Measurements from ENCODE around the gene PEX14.

PEX14 gene

GRCh38 chr1:10653370-10654125, 178.8 kb downstream of the PEX14 start:
- no peak for DNase-seq

GRCh38 chr1:10655002-10655401, 180.3 kb downstream of the PEX14 start:
- no peak for DNase-seq

DNA sequence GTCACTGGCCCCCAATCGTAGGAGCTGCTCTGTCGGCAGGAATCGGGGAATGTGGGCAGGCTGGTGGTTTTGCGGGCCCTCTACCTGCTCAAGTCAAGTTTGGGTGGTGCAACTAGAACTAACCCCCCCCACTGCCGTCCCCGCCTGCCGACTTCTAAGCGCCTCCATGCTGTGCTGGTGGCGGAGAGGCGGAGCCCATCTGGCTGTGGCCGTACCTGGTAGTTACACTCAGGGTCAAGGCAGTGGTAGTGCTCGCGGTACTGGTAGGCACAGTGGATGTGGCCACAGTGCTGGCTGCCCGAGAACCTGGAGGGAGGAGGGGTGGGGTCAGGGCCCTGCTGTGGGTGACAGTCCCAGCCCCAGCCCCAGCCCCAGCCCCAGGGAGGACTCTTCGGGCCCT, 181.7 kb downstream of the PEX14 start:
- DNase-seq, result no peak

GRCh38 chr1:10657088-10657847, 182.5 kb downstream of the PEX14 start:
- no peak for DNase-seq

DNA sequence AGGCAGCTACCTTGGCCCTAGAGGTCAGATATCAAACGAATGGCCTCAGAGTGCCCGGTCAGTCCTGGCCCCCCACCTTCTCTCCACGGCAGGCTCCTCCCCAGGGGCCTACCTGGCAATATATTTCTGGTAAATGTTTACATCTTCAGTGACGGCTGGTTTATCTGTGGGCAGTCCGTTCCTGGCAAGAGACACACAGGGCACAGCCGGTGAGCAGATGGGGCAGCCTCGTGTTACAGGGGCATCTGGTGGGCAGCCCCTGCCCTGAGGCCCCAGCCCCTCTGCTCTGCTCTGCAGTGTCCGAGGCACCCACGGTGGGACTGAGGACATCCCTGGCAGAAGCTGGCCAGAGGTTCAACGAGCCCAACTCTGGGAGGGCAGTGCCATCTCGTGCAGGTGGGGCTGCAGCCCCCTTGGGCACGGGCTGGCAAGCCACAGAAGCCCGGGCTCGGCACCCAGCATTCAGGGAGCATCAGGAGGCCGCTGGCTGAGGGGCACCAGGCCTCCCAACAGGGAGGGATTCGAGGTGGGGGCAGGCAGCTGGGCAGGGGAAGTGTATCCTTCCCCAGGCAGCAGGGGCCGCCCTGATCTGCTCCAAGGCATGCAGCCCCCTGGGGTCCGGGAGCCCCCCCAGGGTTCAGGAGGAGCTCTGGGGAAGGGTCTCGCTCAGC, 183.8 kb downstream of the PEX14 start:
- no peak for DNase-seq

GRCh38 chr1:10659218-10659617, 184.5 kb downstream of the PEX14 start:
- no peak for DNase-seq

GRCh38 chr1:10659646-10660540, 185.1 kb downstream of the PEX14 start:
- DNase-seq, result no peak

DNA sequence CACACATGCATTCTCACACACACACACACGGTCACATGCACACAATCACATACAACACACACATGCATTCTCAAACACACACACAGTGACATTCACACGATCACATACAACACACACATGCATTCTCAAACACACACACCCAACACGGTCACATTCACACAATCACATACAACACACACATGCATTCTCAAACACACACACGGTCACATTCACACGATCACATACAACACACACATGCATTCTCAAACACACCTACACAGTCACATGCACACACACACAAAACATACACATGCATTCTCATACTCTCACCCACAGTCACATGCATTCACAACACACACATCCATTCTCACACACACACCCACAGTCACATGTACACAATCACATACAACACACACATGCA, 186.7 kb downstream of the PEX14 start:
- DNase-seq, result no peak

- no peak for DNase-seq
Measured at GRCh38 chr1:10662090-10662688, 187.4 kb downstream of the PEX14 start.

- no peak for DNase-seq
Measured at GRCh38 chr1:10662824-10663677, 188.3 kb downstream of the PEX14 start.

DNA sequence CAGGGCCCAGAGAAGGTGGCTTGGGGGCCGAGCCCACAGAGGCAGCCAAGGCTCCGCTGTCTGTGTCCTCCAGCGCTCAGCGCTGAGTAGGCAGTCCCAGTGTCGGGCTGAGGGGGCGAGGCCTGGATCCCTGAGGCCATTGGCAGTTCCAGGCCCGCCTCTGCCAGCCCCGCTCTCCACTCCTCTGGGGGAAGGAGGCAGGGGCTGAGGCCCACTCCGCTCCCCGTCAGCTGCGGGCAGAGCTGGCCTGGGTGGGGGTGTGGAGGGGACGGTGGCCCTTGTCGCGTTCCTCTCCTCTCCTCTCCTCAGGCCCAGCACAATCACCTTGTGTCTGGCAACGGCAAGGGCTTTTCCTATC, 188.9 kb downstream of the PEX14 start:
- DNase-seq, result no peak

DNA sequence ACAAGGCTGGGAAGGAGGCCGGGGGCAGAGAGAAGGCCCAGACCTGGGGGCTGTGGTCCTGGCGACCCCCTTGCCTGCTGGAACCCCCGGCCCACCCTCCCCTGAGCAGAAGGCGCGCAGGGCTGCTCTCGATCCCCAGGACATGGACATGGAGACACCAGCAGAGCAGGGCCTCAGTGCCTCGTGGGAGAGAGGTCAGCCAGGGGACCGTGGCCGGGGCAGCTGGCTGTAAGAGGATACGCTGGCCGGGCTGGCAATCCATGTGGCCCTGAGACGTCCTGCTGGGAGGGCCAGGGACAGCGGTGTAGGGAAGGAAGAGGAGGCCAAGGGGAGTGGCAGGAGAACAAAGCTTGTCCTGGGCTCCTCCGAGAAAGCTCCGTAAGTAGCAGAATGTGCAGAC, 189.5 kb downstream of the PEX14 start:
- DNase-seq, result no peak

- DNase-seq, result no peak
Measured at GRCh38 chr1:10665226-10665625, 190.5 kb downstream of the PEX14 start.

- no peak for DNase-seq
Measured at GRCh38 chr1:10665930-10666850, 191.4 kb downstream of the PEX14 start.

GRCh38 chr1:10667861-10668761, 193.4 kb downstream of the PEX14 start:
- no peak for DNase-seq

GRCh38 chr1:10669570-10669969, 194.8 kb downstream of the PEX14 start:
- no peak for DNase-seq

DNA sequence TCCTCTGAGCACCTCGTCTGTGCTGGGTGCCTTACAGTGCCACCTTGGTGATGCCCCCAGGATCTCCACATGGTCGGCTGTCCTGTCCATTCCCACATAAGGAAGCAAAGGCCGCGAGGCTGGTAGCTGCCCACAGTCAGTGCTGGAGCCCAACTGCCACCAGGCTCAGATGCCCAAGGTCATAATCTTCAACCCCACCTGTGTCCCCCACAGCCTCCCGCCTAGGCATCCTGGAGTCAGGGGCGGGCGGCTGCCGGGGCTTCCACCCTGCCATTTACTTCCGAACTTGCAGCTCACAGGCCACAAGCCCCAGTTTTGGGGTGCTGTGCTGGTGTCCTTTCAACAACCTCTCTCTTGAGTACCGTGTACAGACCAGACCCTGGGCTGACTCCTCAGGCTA, 195.4 kb downstream of the PEX14 start:
- no peak for DNase-seq

GRCh38 chr1:10671090-10671489, 196.3 kb downstream of the PEX14 start:
- DNase-seq, result no peak

DNA sequence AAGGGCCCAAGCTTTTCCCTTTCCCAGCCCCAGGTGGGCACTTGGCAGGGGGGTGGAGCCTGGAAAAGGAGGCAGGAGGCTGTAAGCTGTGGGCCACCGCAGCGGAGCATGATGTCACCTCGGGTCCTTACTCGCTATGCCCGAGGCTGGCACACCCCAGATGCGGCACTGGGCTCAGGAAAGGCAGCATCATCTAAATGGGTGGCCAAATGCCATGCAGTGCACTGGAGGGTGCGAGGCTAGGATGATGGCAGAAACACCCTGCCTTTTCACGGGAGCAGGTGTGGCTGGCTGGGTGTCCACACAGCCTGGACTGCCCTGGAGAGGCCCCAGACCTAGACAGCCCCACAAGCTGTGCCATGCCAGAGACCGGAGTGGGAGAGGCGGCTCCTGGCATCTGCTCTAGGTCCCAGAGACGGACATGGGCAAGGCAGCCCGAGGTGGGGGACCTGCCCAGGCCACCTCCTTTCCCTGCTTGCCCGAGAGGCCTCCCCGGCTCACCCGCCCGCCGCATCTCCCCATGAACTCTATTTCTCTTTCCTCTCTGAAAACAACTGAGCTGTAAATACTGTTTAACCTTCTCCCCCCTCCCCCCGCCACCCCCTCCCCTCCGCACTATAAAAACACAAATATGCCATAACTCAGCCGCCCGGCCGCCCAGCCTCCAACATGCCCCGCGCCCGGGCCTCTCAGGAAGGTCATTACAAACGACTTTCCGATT, 197.0 kb downstream of the PEX14 start:
- no peak for DNase-seq

Measured in stimulated activated CD4-positive, alpha-beta T cell treated with anti-CD3 and anti-CD28 coated beads, Interleukin-4, amount 100 ng/mL, for 1 hour (primary cell).